GM18517 (cell line): ENCODE measurements around the gene ELL.
"Not testable (repeated sequence)": the region's sequence is repeated elsewhere in the genome, so short reads cannot be mapped to it uniquely, and the experiment has no call there.

Experiments
- ATAC-seq: cut with Tn5 transposase; IDR thresholded peaks from one replicate; pipeline ENCODE4 v1.9.1; 2021; ENCODE audit warnings: mild to moderate bottlenecking, moderate library complexity; ENCODE audit not compliant: unreplicated experiment

The ELL gene

GRCh38 chr19:18521692-18522123 is at the start of gene ELL:
Gene ELL, minus strand, starts transcription at chr19:18522070. Its CDS starts 15 bp downstream, at chr19:18522055.
- peak; percentile 2 for ATAC-seq

- ATAC-seq = no peak
Measured at GRCh38 chr19:18568367-18568766, 46.5 kb upstream of the ELL start.

DNA sequence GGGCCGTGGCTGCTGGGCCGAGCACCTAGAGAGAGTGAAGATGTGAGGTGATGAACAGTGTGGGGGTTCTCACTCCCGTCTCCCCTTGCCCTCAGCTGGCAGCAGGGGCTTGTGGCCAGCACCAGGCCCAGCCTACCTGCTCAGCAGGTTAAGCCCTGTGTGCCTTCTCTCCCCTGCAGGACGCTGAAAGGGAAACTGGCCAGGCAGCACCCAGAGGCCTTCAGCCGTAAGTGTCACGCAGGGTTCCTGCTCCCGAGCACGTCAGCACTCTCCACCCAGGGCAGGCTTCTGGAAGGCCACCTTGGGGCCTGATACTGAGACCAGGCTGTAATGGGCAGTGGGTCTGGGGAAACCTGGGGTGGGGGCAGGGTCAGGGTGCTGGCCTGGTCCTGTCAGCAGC is 45.1 kb upstream of the ELL start:
- no peak for ATAC-seq

DNA sequence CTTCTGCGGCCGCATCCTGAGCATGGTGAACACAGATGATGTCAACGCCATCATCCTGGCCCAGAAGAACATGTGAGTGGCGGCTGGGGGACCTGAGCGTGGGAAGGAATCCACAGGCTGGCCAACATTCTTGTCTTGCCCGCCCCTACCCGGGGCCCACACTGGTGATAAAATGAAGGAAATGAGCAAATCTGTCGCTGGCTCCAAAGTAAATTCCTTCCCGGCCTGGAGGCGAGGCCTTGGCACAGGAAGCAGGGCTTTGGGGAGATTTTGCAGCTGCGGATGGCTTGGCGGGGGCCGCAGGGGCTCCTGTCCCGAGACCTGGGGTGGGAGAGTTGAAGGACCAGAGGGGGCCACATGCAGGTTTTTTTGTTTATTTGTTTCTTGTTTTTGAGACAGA is 40.2 kb upstream of the ELL start:
- ATAC-seq = no peak

- ATAC-seq = no peak
Measured at GRCh38 chr19:18559685-18560084, 37.8 kb upstream of the ELL start.

DNA sequence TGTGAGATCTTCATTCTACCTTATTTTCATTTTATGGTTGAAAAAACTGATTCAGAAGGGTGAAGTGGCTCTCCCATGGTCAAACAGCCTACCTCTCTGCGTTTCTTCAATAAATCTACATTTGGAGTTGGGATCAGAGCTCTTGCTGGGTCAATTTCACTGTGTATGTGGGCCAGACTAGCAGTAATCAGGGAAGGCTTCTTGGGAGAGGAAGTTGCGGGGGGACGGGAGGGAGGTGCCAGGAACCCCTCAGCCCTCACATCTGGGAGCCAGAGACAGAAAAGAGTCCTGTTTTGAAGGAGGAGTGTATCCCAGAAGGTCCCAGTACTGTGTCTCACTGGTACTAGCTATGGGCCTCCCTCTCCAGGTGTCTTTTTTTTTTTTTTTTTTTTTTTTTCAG is 36.7 kb upstream of the ELL start:
- no peak for ATAC-seq

- no peak for ATAC-seq
Measured at GRCh38 chr19:18558202-18558555, 36.3 kb upstream of the ELL start.

GRCh38 chr19:18557411-18558201 is 35.7 kb upstream of the ELL start, which contains the start of gene KXD1:
Gene KXD1, plus strand, starts transcription at chr19:18557870. Its CDS starts 4,187 bp downstream, at chr19:18562057.
- peak; percentile 85 for ATAC-seq

GRCh38 chr19:18551631-18552030 is 29.8 kb upstream of the ELL start:
- ATAC-seq = no peak

DNA sequence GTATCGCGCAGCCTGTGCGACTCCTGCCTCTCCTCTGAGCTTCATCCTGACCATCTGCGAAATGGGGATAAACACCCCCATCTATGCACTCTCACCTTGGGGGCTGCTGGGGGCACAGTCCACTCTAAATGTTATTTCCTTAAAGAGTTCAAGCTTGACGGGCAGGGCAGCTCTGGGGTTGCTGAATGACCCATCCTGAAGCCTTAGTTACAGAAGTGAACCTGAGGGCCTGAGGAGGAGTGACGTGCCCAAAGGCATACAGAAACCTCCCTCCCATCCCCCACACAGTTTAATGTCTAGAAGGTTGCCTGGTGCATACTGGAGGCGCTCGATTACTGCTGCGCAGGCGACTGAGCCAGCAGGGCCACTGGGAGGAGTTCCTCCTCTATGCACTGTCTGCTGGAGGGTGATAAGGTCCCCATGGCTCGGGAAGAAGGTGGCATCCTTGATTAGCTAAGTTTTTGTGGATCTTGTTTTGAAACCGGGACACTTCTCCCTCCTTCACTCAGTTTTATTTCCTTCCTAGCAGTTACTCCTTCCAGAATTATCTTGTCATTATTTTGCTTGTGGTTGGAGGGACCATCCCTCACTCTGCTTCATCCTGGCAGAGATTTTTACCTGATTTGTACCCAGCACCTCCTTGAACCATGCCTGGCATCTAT is 22.1 kb upstream of the ELL start:
- ATAC-seq = peak; percentile 43

DNA sequence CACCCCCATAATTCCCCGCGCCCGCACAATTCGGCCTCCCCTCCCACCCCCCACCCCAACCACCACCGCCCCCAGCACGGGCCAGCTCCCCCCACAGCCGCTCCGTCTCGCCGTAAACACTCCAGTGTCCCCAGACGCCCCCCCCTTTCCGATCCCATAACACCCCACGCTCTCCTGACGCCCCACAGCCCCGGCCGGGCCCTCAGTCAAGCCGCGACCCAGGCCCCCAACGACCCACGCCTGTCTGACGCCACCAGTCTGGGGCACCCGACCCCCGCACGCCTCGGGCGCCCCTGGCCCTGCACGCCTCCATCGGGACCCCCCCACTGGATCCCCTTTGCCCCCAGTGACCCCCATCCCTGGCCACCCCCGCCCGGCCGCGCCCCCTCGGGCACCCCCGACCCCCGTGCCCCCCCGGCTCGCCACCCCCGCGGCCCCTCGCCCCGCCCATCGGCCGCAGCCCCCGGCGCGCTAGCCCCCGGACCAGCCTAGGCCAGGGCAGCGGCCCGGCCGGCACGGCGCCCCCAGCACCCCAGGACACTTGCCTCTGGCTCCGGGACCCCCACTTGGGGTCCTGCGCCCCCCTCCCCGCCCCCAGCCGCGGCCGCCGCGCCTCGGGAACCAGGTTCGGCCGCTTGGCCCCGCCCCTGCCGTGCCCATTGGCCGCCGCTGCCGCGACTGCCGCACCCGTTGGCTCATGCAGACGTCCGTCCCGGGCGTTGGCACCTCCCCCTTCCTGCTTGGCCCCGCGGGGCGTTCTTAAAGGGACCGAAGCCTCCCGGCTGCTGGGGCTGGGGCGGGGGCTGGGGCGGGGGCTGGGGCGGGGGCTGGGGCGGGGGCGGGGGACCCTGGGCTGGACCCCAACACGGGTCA is 21.3 kb upstream of the ELL start, which contains the start of gene FKBP8:
FKBP8 (minus strand) TSS at position 633 of the 873 bp plus-strand sequence. CDS start 1,603 bp downstream, outside the sequence.
- peak; percentile 78 for ATAC-seq

- no peak for ATAC-seq
Measured at GRCh38 chr19:18541992-18542940, 20.4 kb upstream of the ELL start.

GRCh38 chr19:18541258-18541991 is 19.6 kb upstream of the ELL start:
- no peak for ATAC-seq

- not testable (repeated sequence) for ATAC-seq
Measured at GRCh38 chr19:18540200-18540599, 18.3 kb upstream of the ELL start.

DNA sequence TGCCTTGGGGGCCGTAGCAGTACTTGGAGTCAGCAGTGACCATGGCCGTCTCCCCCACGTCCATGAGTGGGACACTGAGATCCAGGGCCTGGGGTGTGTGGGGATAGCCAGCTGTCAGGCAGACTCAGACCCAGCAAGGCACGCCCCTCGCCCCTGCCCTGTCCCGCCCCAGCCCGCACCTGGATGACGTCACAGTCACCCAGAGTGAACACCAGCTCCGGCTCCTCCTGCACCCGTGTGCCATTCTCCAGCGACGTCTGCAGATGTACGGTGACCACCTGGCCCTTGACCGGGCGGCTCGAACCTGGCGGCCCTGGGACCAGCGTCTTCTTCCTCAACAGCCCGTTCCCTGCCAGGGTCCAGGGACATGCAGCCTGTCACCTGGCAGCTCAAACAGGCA is 17.5 kb upstream of the ELL start:
- no peak for ATAC-seq

DNA sequence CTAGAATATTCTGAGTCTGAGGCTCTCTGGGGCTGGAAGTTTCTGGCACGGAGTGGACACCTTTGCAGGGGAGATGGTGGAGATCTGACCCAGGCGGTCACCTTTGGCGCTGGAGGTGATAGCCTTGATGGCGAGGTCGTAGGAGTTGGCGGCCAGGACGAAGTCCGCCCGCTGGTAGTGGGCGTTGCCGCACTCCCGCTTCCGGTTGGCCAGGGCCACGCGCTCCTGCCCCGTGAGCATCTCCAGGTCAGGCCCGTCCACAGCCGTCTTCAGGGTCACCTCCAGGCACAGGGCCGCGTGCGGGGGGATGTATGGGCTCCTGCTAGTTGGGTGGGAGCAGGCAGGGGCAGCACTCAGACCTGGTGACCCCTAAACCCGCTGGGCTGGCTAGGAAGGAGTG is 16.2 kb upstream of the ELL start:
- ATAC-seq = no peak

- ATAC-seq = no peak
Measured at GRCh38 chr19:18537431-18537830, 15.6 kb upstream of the ELL start.

DNA sequence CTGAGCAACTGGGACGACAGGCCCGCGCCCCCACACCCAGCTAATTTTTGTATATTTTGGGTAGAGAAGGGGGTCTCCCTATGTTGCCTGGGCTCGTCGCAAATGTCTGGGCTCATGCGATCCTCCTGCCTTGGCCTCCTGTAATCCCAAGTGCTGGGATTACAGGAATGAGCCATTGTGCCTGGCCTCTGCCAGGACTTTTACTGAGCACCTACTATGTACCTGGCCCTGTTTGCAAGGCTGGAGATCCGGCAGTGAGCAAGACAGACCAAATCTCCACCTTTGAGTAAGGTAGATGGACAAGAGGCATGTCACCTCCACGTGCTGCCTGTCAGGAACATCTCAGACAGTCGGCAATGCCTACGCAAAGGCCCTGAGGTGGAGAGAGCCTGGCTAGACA is 14.6 kb upstream of the ELL start:
- ATAC-seq = no peak

DNA sequence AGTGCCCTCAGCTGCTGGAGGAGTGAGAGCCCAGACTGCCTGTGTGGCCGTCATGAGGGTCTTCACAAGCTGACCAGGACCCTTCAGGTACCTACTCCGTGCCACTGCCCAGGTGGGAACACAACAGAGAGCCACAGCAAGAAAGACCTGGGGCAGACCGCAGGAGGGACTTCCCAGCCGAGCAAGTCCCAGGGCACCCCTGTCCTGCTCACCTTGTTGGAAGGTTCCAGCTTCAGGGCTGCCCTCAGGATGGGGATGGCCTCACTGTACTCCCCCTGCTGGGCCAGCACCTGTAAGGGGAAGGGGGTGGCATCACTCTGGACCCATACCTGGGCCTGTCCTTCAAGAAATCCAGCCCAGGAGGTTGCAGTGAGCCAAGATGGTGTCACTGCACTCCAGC is 11.2 kb upstream of the ELL start:
- no peak for ATAC-seq
